WERI-Rb-1 (cell line): ENCODE results near the gene AMHR2.
"Not testable (repeated sequence)": the region's sequence is repeated elsewhere in the genome, so short reads cannot be mapped to it uniquely, and the experiment has no call there.

Source experiments
- DNase-seq: peaks from one replicate; pipeline ENCODE4 v3.0.0-alpha.2; 2020
- H3K27ac ChIP-seq: fragments of 250-450 bp; sonication (Bioruptor Pico); 2 replicates; pipeline ENCODE4 v1.5.1; 2020; ENCODE audit warnings: mild to moderate bottlenecking, moderate library complexity
- H3K27me3 ChIP-seq: fragments of 250-450 bp; sonication (Bioruptor Pico); 2 replicates; pipeline ENCODE4 v1.5.1; 2021; ENCODE audit warnings: mild to moderate bottlenecking, low read depth, moderate library complexity; ENCODE audit not compliant: insufficient read depth, severe bottlenecking
- H3K36me3 ChIP-seq: fragments of 250-450 bp; sonication (Bioruptor Pico); 2 replicates; pipeline ENCODE4 v1.5.1; 2020; ENCODE audit warnings: mild to moderate bottlenecking, moderate library complexity
- H3K4me3 ChIP-seq: 2 replicates; pipeline ENCODE4 v1.5.1; 2011; ENCODE audit warnings: low read depth, mild to moderate bottlenecking, control low read depth, low read length
- H3K9me3 ChIP-seq: fragments of 250-450 bp; sonication (Bioruptor Pico); 2 replicates; pipeline ENCODE4 v1.5.1; 2021; ENCODE audit warnings: mild to moderate bottlenecking, moderate library complexity; ENCODE audit not compliant: severe bottlenecking
- CTCF ChIP-seq: IDR thresholded peaks from 2 replicates; pipeline ENCODE4 v1.5.1; 2011; ENCODE audit warnings: low read depth, mild to moderate bottlenecking, control low read depth, inconsistent platforms, low read length

The AMHR2 gene

DNA sequence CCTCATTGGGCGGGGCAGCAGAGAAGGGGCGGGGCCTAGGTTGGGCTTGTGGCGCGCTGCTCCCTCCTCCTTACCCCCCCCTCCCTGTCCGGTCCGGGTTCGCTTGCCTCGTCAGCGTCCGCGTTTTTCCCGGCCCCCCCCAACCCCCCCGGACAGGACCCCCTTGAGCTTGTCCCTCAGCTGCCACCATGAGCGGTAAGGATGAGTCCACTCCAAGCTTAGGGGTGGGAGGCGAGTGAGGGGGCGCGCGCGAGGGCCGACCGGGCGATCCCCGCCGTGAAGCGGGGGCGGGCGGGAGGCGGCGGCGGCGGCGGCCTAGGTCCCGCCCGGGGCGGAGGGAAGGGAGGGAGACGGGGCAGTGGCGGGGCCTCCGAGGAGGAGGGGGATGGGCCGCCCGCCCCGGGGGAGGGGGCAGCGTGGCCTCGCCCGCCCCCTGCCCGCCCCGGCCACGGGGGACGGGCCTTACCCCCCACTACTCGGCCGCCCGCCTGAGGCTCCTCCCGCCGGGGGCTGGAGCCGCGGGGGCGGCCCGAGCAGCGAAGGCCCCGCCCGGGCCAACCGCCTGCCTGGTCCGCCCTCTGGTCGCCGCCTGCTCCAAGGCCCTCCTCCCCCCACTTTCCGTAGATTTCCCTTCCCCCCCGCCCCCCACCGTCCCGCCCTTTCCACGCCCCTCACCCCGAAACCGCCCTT, 43.4 kb upstream of the AMHR2 start, which contains the start of gene SP1:
TSS of gene SP1 (plus strand) at position 73 of the 690 bp plus-strand sequence. CDS start at position 189, 116 bp downstream.
- Histone ChIP-seq H3K9me3 (no peaks in the 10 kb centered on the region), H3K27me3 (no peaks in the 10 kb centered on the region), H3K27ac (peak within 1 kb of the TSS; percentile 97), H3K4me3 (peak within 1 kb of the TSS; percentile 59), H3K36me3 (peaks cover 42% of the 10 kb centered on the region)
- TF ChIP-seq CTCF: no peak
- DNase-seq: peak; percentile 88

GRCh38 chr12:53380794-53381730, 42.6 kb upstream of the AMHR2 start:
- peak; percentile 10 for DNase-seq
- H3K9me3 ChIP-seq: no peaks in the 10 kb centered on the region
- peak overlapping the region; percentile 59 for H3K4me3 ChIP-seq
- no peaks in the 10 kb centered on the region for H3K27me3 ChIP-seq
- no peak for TF ChIP-seq CTCF
- peaks cover 49% of the 10 kb centered on the region for H3K36me3 ChIP-seq
- peak overlapping the region; percentile 51 for H3K27ac ChIP-seq

DNA sequence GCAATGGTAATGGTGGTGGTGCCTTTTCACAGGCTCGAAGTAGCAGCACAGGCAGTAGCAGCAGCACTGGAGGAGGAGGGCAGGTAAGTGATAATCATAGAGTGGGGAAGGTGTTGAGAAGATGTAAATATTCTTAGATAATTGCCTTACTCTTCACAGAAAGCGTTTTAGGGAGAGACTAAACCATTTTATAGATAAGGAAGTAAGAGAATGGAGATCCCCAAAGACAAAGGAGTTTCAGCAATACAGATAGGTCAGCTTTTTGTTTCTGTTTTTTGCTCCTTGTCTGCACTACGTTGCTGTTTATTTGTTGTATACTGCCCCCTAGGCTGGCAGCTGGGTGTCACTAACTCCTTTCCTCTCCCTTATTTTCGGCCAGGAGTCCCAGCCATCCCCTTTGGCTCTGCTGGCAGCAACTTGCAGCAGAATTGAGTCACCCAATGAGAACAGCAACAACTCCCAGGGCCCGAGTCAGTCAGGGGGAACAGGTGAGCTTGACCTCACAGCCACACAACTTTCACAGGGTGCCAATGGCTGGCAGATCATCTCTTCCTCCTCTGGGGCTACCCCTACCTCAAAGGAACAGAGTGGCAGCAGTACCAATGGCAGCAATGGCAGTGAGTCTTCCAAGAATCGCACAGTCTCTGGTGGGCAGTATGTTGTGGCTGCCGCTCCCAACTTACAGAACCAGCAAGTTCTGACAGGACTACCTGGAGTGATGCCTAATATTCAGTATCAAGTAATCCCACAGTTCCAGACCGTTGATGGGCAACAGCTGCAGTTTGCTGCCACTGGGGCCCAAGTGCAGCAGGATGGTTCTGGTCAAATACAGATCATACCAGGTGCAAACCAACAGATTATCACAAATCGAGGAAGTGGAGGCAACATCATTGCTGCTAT, 41.7 kb upstream of the AMHR2 start:
- TF ChIP-seq CTCF: peak; percentile 56
- peak overlapping the region; percentile 51 for H3K27ac ChIP-seq
- DNase-seq: peak; percentile 42
- H3K4me3 ChIP-seq: no peak overlapping the region
- no peaks in the 10 kb centered on the region for H3K9me3 ChIP-seq
- H3K36me3 ChIP-seq: peaks cover 58% of the 10 kb centered on the region
- H3K27me3 ChIP-seq: no peaks in the 10 kb centered on the region

GRCh38 chr12:53383258-53383657, 40.4 kb upstream of the AMHR2 start:
- no peak overlapping the region for H3K4me3 ChIP-seq
- no peaks in the 10 kb centered on the region for H3K9me3 ChIP-seq
- peaks cover 71% of the 10 kb centered on the region for H3K36me3 ChIP-seq
- DNase-seq: no peak
- no peak overlapping the region for H3K27ac ChIP-seq
- H3K27me3 ChIP-seq: no peaks in the 10 kb centered on the region
- no peak for TF ChIP-seq CTCF

- H3K27me3 ChIP-seq, H3K27ac ChIP-seq, H3K4me3 ChIP-seq, DNase-seq, H3K9me3 ChIP-seq: not testable (repeated sequence)
- peaks cover 86% of the 10 kb centered on the region for H3K36me3 ChIP-seq
These were observed 37.3 kb upstream of the AMHR2 start for GRCh38 chr12:53386381-53386780.
